GM12865 (cell line): Measurements from ENCODE around the gene PITPNM3.

ENCODE experiments used
- DNase-seq: peaks from one replicate; pipeline ENCODE4 v3.0.0; 2010; ENCODE audit warnings: low read depth
- H3K4me3 ChIP-seq: 2 replicates; pipeline ENCODE4 v1.5.1; 2011; ENCODE audit warnings: mild to moderate bottlenecking, low read depth, low read length, control low read depth
- CTCF ChIP-seq: IDR thresholded peaks from 2 replicates; pipeline ENCODE4 v1.5.1; 2011; ENCODE audit warnings: low read length, control low read depth, low read depth, inconsistent platforms; ENCODE audit not compliant: insufficient read depth; ENCODE audit errors: missing control alignments

The PITPNM3 gene

GRCh38 chr17:6546069-6546718 is 10.2 kb downstream of the PITPNM3 start:
- no peak for TF ChIP-seq CTCF
- DNase-seq: peak; percentile 69
- no peak overlapping the region for H3K4me3 ChIP-seq

GRCh38 chr17:6545291-6545690 is 11.1 kb downstream of the PITPNM3 start:
- TF ChIP-seq CTCF: no peak
- no peak for DNase-seq
- no peak overlapping the region for H3K4me3 ChIP-seq

GRCh38 chr17:6544011-6544370 is 12.4 kb downstream of the PITPNM3 start:
- no peak for TF ChIP-seq CTCF
- DNase-seq: no peak
- no peak overlapping the region for H3K4me3 ChIP-seq

- DNase-seq: no peak
- H3K4me3 ChIP-seq: no peak overlapping the region
- no peak for TF ChIP-seq CTCF
These were observed 13.0 kb downstream of the PITPNM3 start for GRCh38 chr17:6543079-6544010.

- no peak for TF ChIP-seq CTCF
- DNase-seq: no peak
- H3K4me3 ChIP-seq: no peak overlapping the region
These were observed 13.8 kb downstream of the PITPNM3 start for GRCh38 chr17:6542577-6542976.

GRCh38 chr17:6541886-6542285 is 14.5 kb downstream of the PITPNM3 start:
- DNase-seq: no peak
- H3K4me3 ChIP-seq: no peak overlapping the region
- no peak for TF ChIP-seq CTCF
